K562 (cell line): ENCODE measurements around the gene LRRC3. TPM values are rescaled to one million over a fixed set of nuclear protein-coding genes. Genes with fewer than 3 reads are reported as not detected.

ENCODE experiments used
- ATAC-seq: fragments of 200-7000 bp; cut with Tn5 transposase; 3 replicates; pipeline ENCODE4 v1.9.1; 2020; ENCODE audit warnings: moderate library complexity
- BruUV-seq: library from RNA; stranded (reverse); fragments of 400-500 nt; replicated peaks from 2 replicates; lab custom pipeline; 2021; lab: Mats Ljungman, UMichigan
- CTCF ChIA-PET: fragments of 300-600 bp; formaldehyde crosslinking; extraction: SDS; loops from one replicate; lab custom pipeline; 2021; ENCODE audit warnings: low intra/inter-chr PET ratio; lab: Yijun Ruan, JAX
- POLR2A ChIA-PET: fragments of 300-600, 350-650 bp; sonication (Branson Sonifier 250); formaldehyde crosslinking; extraction: SDS; loops from one replicate; lab custom pipeline; 2021; ENCODE audit warnings: antibody characterized with exemption, inconsistent platforms; lab: Yijun Ruan, JAX
- DNase-seq, 4 experiments: peaks; one replicate each; pipeline versions ENCODE4 v3.0.0 to v3.0.0-alpha.2; 2011 to 2018; ENCODE audit warnings: low spot score in 3 of 4, mixed read lengths in 3 of 4; ENCODE audit errors: extremely low read depth in 1 of 4
- FAIRE-seq: peaks from 2 replicates; lab custom pipeline; 2011; peaks lifted over from hg19 to GRCh38; lab: Jason Lieb, UNC
- H2AFZ ChIP-seq: 2 replicates; pipeline ENCODE4 v1.6.0; 2011; ENCODE audit warnings: low read depth, low read length, control low read depth, inconsistent platforms
- H3K27ac ChIP-seq: fragments of 200-600 bp; 3 replicates; pipeline ENCODE4 v1.8.0; 2011; ENCODE audit warnings: low read depth, mild to moderate bottlenecking, control low read depth, inconsistent platforms, low read length, moderate library complexity, mixed read lengths; ENCODE audit errors: extremely low read depth
- H3K27me3 ChIP-seq, 2 experiments: fragments of 300-600 bp in 1 of 2; 2 replicates in 1 of 2; 3 replicates in 1 of 2; pipeline versions ENCODE4 v1.6.0 to v1.8.0; 2011; ENCODE audit warnings: inconsistent platforms in 2 of 2, low read length in 2 of 2, mild to moderate bottlenecking in 1 of 2, mixed read lengths in 1 of 2, moderate library complexity in 1 of 2; ENCODE audit not compliant: control insufficient read depth in 2 of 2, insufficient read depth in 2 of 2
- H3K36me3 ChIP-seq: fragments of 300-600 bp; 3 replicates; pipeline ENCODE4 v1.8.0; 2011; ENCODE audit warnings: mild to moderate bottlenecking, low read length, inconsistent platforms; ENCODE audit not compliant: control insufficient read depth, insufficient read depth
- H3K4me1 ChIP-seq, 2 experiments: fragments of 200-600 bp in 1 of 2; replicated peaks in 1 of 2; 2 replicates in 1 of 2; 3 replicates in 1 of 2; pipeline versions ENCODE4 v1.5.1 to v1.8.0; 2011; ENCODE audit warnings: inconsistent platforms in 2 of 2, low read length in 2 of 2, mild to moderate bottlenecking in 1 of 2, mixed read lengths in 1 of 2, moderate library complexity in 1 of 2; ENCODE audit not compliant: control insufficient read depth in 2 of 2, insufficient read depth in 2 of 2
- H3K4me2 ChIP-seq: 2 replicates; pipeline ENCODE4 v1.6.1; 2011; ENCODE audit warnings: low read length, control low read depth, inconsistent platforms, mixed read lengths; ENCODE audit not compliant: insufficient read depth
- H3K4me3 ChIP-seq: fragments of 200-600 bp; sonication (generic), shearing (Covaris generic); 2 replicates; pipeline ENCODE4 v1.5.1; 2016; ENCODE audit warnings: control low read depth, inconsistent platforms
- H3K79me2 ChIP-seq: fragments of 200-600 bp; 3 replicates; pipeline ENCODE4 v1.8.0; 2011; ENCODE audit warnings: low read length, inconsistent platforms; ENCODE audit not compliant: control insufficient read depth, insufficient read depth
- H3K9ac ChIP-seq, 2 experiments: 2 replicates each; pipeline versions ENCODE4 v1.6.0 to v1.6.1; 2011; ENCODE audit warnings: low read depth in 2 of 2, low read length in 2 of 2, control low read depth in 1 of 2, inconsistent platforms in 1 of 2, mild to moderate bottlenecking in 1 of 2, mixed read lengths in 1 of 2; ENCODE audit not compliant: insufficient read depth in 1 of 2
- H3K9me1 ChIP-seq: one replicate; pipeline ENCODE4 v1.6.0; 2011; ENCODE audit warnings: inconsistent platforms, mild to moderate bottlenecking, low read length, moderate library complexity; ENCODE audit not compliant: control insufficient read depth, insufficient read depth
- H3K9me3 ChIP-seq: replicated peaks from 2 replicates; pipeline ENCODE4 v1.5.1; 2011; ENCODE audit warnings: low read depth, low read length, inconsistent platforms; ENCODE audit not compliant: control insufficient read depth, insufficient read depth
- H4K20me1 ChIP-seq: replicated peaks from 2 replicates; pipeline ENCODE4 v1.6.1; 2011; ENCODE audit warnings: low read length, inconsistent platforms, mixed read lengths; ENCODE audit not compliant: control insufficient read depth, insufficient read depth
- ARID1B ChIP-seq: fragments of 450-650 bp; IDR thresholded peaks from 2 replicates; pipeline ENCODE4 v1.6.1; 2016; ENCODE audit warnings: antibody characterized with exemption, mild to moderate bottlenecking, inconsistent platforms
- NRF1 ChIP-seq, 2 experiments: fragments of 450-650 bp; IDR thresholded peaks in 1 of 2; conservative IDR thresholded peaks in 1 of 2; 2 replicates each; pipeline ENCODE4 v1.6.1; 2014; ENCODE audit warnings: mild to moderate bottlenecking in 2 of 2
- WGBS: fragments of 100-300 bp; shearing (Covaris generic); methylation state at CpG from one replicate; pipeline ENCODE4 v1.1.6; 2016; ENCODE audit warnings: low coverage, mixed read lengths; ENCODE audit not compliant: insufficient coverage; ENCODE audit errors: missing lambda C conversion rate; 5-methylcytosine and 5-hydroxymethylcytosine counted together
- in situ Hi-C: fragments of 300-500 bp; cut with MboI; formaldehyde crosslinking; loops from 4 replicates; pipeline ENCODE4 v1.15.0; 2018; ENCODE audit warnings: inconsistent platforms, mixed read lengths
- intact Hi-C: fragments of 100-400 bp; cut with micrococcal nuclease; formaldehyde crosslinking; loops from 2 replicates; pipeline ENCODE4 v1.14.2; 2022
- polyA plus RNA-seq, 8 experiments: library from polyadenylated mRNA; depleted of rRNA in 4 of 8; stranded (reverse) in 5 of 8; unstranded in 3 of 8; fragments of >200 nt; fragmentation: Nextera tagmentation in 2 of 8; fragmentation: Illumina TruSeq in 1 of 8; extraction: Ambion mirVana in 2 of 8; extraction: Trizol in 1 of 8; gene quantifications; 2 replicates each; pipeline versions ENCODE4 v1.2.1 to v1.2.3, GENCODE V29; 2011 to 2014; ENCODE audit warnings: inconsistent platforms in 1 of 8, missing spikeins in 1 of 8
- total RNA-seq, 7 experiments: library from RNA; depleted of rRNA in 6 of 7; stranded (reverse); fragments of >200 nt in 6 of 7; fragmentation: Illumina TruSeq in 2 of 7; extraction: Trizol in 2 of 7; gene quantifications; 2 replicates each; pipeline versions ENCODE4 v1.2.1 to v1.2.3, GENCODE V29; 2011 to 2021; ENCODE audit warnings: low replicate concordance in 1 of 7
- TF ChIP-seq, protein P1 (sequence below): sonication (generic); formaldehyde crosslinking; IDR thresholded peaks from 2 replicates; pipeline ENCODE4 v1.8.0; 2022; ENCODE audit warnings: missing genetic modification reagents, mild to moderate bottlenecking, moderate library complexity, borderline replicate concordance

LRRC3 gene
- total and polyA plus RNA-seq, 9 of the 15 experiments (the other 6 are each of a cell fraction or from before 2014, with no cell fraction given), result 0.04 TPM; not detected in 7

DNA sequence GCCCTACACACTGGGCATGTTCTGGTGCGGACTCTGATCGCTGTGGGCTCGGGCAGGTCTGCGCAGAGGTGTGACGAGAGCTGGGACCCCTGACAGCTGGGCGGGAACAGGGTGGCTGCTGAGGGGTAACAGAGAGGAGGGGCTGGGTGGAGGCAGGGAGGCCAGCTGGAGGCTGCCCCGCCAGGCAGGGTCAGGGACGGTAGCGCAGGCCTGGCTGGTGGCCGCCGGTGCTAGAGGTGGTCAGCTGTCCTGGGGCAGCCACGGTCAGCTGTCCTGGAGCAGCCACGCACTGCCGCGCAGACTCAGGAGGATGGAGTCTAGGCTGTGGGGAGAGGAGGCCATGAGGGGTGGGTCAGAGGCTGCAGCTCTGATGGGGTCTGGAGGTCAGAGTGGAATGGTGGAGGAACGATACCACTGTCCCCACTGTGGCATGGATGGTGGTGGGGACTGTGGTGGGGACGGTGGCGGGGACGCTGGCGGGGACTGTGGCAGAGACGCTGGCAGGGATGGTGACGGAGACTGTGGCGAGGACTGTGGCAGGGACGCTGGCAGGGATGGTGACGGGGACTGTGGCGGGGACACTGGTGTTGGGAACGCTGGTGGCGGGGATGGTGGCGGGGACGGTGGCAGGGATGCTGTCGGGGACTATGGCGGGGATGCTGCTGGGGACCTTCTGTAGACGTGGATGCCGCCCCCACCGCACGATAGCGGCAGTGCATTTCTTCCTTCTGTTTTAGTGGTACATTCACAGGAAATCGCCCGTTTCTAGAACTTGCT lies 21.3 kb upstream of the LRRC3 start:
- no peaks in the 10 kb centered on the region for H3K79me2 ChIP-seq
- no peak overlapping the region for H3K4me3 ChIP-seq
- H3K36me3 ChIP-seq, result no peaks in the 10 kb centered on the region
- no peaks in the 10 kb centered on the region for H3K9me1 ChIP-seq
- ATAC-seq (no peak), FAIRE-seq (no peak), DNase-seq (no peak)
- POLR2A ChIA-PET, result interaction anchor here (1.0 to 2.7 kb wide), 2 partner anchors 8 to 62 kb away, joined by 3 to 15 read pairs; no protein-coding TSS in a partner anchor
- no peak overlapping the region for H2AFZ ChIP-seq
- H3K27ac ChIP-seq, result no peak overlapping the region
- TF ChIP-seq ARID1B (no peak), NRF1 (conservative IDR thresholded peaks at IDR 0.05 in 1 of 2, IDR thresholded peaks at IDR 0.05 in 1 of 2) (0 out of 4 replicates have a peak, but pooled peaks of 1 of the 2 experiments have one; percentile 18)
- TF ChIP-seq, protein P1, sequence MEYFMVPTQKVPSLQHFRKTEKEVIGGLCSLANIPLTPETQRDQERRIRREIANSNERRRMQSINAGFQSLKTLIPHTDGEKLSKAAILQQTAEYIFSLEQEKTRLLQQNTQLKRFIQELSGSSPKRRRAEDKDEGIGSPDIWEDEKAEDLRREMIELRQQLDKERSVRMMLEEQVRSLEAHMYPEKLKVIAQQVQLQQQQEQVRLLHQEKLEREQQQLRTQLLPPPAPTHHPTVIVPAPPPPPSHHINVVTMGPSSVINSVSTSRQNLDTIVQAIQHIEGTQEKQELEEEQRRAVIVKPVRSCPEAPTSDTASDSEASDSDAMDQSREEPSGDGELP (CRISPR knock-in tag), result 0 out of 2 replicates have a peak, but pooled peaks have one; percentile 16
- 14% methylated on average over 39 of the region's 39 CpGs for WGBS
- no peak overlapping the region for H3K4me2 ChIP-seq
- no peaks in the 10 kb centered on the region; the same call in 1 of the 2 replicates for H3K9me3 ChIP-seq
- H3K27me3 ChIP-seq, result peaks cover 5 to 68% of the 10 kb centered on the region in 2 experiments; a peak in 3 of 5 replicates
- CTCF ChIA-PET, result no interaction called here
- BruUV-seq, result no TSS peak
- H4K20me1 ChIP-seq, result 0 out of 2 replicates have a peak, but pooled peaks cover 7% of the 10 kb centered on the region
- in situ Hi-C loops, result no loop called here
- intact Hi-C loops, result no loop called here
- no peak overlapping the region for H3K9ac ChIP-seq
- H3K4me1 ChIP-seq, result peaks cover 0 to 13% of the 10 kb centered on the region in 2 experiments; a peak in 1 of 5 replicates
